Hepatic stellate cell (primary cell): ENCODE results near the gene C1QL4.
"Not testable (repeated sequence)": the region's sequence is repeated elsewhere in the genome, so short reads cannot be mapped to it uniquely, and the experiment has no call there.

ENCODE experiments used
- DNase-seq: peaks from one replicate; pipeline ENCODE4 v3.0.0; 2011; ENCODE audit warnings: low spot score

The C1QL4 gene

GRCh38 chr12:49336645-49337584 is at the start of gene C1QL4:
TSS of gene C1QL4 (minus strand) at chr12:49337188. CDS start at chr12:49336477, 711 bp downstream.
- peak; percentile 93 for DNase-seq

- DNase-seq: not testable (repeated sequence)
These were observed 43.2 kb upstream of the C1QL4 start for GRCh38 chr12:49380184-49380583.

GRCh38 chr12:49377386-49377785 is 40.4 kb upstream of the C1QL4 start:
- DNase-seq: no peak

- no peak for DNase-seq
These were observed 38.4 kb upstream of the C1QL4 start for GRCh38 chr12:49375406-49375805.

- DNase-seq: no peak
These were observed 33.6 kb upstream of the C1QL4 start for GRCh38 chr12:49370539-49370938.

- peak; percentile 68 for DNase-seq
These were observed 32.6 kb upstream of the C1QL4 start for GRCh38 chr12:49369411-49370145.

DNA sequence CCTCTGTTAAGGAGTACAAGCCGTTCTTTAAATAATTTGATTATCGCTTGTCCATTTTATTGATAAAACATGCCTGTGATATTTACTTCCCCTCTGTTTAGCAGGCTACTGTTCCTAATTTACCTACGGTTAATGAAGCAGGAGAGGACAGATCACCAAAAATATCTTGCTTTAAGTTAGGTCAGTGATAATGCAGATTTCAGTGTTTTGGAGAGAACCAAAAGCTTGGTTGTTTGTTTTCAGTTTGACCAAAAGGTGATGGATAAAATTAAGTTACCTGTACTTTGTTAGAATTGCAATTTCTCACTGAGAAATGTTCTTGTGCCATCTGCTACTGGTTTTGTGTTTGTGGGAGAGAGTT is 31.2 kb upstream of the C1QL4 start:
- no peak for DNase-seq

DNA sequence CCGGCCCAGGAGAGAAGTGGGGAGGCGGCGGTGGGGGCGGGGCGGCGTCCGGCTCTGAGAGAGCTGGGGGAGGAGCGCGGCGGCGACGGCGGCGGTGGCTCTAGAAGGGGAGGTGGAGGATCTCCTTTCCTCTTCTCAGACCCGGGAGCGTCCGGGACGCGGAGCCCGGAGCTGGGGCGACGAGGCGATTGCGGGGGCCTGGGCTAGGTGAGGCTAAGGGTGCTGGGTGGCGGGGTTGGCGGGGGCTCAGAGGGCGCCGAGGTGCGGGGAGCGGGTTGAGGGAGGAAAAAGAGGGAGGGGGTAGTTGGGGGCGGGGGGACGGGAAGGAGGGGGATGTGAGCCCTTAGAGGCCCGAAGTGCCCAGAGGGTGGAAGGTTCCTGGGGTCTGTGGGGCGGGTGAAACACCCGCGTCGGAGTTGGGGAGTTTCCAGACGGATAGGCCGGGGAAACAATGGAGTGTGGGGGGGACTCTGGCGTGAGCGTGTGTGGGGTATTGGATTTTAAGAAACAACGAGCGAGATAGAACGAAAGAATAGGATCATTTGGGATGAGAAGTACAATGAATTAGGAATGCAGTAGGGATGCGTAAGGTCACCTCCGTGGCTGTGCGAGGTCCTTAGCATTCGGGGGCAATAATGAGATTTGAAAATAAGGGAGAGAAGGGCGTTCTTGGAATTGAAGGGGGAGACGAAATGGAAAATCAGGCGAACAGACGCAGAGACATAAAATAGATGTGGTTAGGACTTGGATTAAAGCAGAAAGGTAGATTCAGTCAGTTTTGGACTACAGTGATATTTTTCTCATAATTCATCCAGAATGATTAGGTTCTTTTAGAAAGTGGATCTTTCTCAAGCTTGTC is 30.6 kb upstream of the C1QL4 start, which contains the start of gene SPATS2:
Gene SPATS2 (plus strand): TSS at position 82 of the 859 bp plus-strand sequence. CDS start 93,551 bp downstream, outside the sequence.
- DNase-seq: peak; percentile 36

GRCh38 chr12:49366652-49367380 is 29.8 kb upstream of the C1QL4 start:
- DNase-seq: peak; percentile 95

GRCh38 chr12:49366096-49366651 is 29.2 kb upstream of the C1QL4 start:
- no peak for DNase-seq

DNA sequence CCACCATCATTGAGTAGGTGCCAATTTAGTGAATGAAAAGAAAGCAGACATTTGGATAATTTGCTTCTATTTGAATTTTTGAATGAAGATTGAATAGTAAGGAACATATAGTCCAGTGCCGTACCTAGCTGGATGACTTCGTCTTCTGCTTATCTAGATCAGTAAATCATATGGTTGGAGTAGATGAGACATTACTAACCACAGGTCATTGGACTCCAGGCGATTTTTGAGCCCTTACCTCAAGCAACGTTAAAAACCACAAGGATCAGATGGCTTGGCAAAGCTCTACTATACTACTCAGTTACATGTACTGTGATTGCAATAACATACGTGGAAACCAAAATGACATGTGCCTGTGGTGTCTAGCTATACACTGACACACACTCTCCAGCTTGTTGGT is 28.6 kb upstream of the C1QL4 start:
- no peak for DNase-seq

DNA sequence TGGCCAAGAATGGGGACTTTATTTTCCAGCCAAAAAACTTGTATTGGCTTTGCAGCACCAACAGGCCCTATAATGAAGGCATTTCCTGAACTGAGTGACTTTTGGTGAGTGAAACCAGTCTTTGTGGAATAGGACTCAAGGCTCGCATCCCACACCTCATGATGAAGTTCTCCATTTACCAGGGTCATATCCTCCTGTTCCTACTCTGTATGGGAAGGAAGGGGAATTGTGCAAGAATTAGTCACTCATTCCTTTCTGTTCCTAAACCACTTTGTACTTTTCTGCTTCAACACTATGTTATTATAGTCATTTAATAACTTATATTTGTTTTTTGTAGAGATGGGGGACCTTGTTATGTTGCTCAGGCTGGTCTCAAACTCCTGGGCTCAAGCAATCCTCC is 28.0 kb upstream of the C1QL4 start:
- DNase-seq: peak; percentile 71

GRCh38 chr12:49362077-49362476 is 25.1 kb upstream of the C1QL4 start:
- DNase-seq: no peak

- DNase-seq: no peak
These were observed 22.7 kb upstream of the C1QL4 start for GRCh38 chr12:49359671-49360070.

DNA sequence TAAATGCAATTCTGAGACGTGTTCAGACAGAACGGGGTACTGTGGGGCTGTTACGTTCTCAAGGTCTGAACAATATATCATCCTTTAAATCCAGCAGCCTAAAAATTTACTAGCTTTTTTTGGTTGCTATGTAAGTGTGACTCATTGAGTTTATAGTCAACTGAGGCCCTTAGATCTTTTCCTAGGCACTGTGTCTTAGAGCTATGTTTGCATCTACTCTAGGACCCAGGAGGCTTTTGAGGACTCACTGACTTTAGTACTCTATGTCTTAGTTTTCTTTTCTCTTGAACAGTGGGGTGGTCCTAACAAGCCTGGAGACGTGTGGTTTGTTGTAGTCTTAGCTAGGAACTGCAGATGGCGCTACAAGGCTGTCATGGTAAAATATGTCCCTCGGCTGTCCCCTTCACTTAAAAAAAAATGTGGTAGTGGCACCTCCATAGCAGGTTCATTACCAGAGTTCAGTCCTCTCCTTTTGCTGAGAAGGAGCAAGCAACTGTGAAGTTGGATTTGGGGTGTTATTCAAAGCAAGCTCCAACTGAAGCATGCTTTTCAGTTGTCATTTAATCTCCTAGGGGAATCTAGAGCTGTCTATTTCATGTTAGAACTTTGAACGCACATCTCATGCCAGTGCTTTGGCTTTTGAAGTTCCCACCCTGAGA is 21.6 kb upstream of the C1QL4 start:
- no peak for DNase-seq

GRCh38 chr12:49357103-49357678 is 20.2 kb upstream of the C1QL4 start:
- DNase-seq: no peak

GRCh38 chr12:49355913-49356312 is 18.9 kb upstream of the C1QL4 start:
- no peak for DNase-seq

- DNase-seq: no peak
These were observed 15.4 kb upstream of the C1QL4 start for GRCh38 chr12:49352351-49352750.

DNA sequence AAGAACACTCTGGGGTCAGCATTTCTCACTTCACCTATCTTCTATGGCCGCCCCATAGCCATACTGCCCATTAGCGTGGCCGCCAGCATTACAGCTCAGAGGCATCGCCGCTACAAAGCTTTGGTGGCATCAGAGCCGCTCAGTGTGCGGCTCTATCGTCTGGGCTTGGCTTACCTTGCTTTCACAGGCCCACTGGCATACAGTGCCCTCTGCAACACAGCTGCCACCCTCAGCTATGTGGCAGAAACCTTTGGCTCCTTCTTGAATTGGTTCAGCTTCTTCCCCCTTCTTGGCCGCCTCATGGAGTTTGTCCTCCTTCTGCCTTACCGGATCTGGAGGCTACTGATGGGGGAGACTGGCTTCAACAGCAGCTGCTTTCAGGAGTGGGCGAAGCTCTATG is 12.3 kb upstream of the C1QL4 start:
- DNase-seq: no peak

DNA sequence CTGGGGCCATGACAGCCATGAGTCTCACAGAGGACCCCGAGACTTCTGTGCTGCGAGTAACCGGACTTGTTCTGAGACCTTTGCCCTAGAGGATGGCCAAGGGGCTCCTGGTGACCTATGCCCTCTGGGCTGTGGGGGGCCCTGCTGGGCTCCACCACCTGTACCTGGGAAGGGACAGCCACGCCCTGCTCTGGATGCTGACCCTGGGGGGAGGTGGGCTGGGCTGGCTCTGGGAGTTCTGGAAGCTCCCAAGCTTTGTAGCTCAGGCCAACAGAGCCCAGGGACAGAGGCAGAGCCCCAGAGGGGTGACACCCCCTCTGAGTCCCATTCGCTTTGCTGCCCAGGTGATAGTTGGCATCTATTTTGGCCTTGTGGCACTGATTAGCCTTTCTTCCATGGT is 11.8 kb upstream of the C1QL4 start:
- no peak for DNase-seq
